GM18499 (cell line): ENCODE results near the gene CBX2.

Experiments used
- ATAC-seq: cut with Tn5 transposase; IDR thresholded peaks from one replicate; pipeline ENCODE4 v1.9.1; 2021; ENCODE audit warnings: moderate number of reproducible peaks; ENCODE audit not compliant: insufficient read depth, unreplicated experiment

Gene CBX2

DNA sequence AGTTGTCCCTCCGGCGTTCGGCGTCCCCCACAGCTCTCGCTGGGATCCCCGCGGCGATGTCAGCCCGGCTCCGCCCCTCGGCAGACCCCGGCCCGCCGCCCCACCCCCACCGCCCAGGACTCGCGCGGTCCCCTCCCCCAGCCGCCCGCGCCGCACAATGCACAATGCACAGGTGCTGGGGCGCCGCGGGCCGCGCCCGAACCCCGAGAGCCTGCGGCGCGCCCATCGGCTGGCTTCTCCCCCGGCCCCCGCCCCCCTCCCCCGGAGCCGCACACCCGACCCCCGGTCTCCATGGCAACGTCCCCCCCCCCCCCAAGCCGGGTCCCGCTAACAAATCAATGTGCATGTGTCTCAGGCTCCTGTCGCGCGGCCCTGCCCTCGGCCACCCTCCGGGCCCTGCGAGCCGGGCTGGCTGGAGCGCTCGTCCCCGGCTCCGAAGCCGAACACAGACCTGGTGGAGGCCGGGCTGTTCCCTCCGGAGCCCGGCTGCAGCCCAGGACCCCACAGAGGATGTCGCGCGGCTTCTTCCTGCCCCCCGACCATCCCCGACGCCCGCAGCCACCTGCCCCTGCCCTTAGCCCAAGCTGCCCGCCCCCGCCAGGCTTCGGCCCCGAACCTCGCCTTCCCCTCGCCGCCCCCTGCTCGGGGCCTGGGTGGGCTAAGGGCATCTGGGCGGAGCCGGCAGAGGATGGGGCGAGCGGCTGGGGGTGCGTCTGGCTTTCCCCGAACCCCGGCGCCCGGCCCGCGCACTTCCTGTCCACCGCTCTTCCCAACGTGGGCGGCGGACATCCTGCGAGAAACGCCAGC lies 19.7 kb downstream of the CBX2 start:
- ATAC-seq: no peak

DNA sequence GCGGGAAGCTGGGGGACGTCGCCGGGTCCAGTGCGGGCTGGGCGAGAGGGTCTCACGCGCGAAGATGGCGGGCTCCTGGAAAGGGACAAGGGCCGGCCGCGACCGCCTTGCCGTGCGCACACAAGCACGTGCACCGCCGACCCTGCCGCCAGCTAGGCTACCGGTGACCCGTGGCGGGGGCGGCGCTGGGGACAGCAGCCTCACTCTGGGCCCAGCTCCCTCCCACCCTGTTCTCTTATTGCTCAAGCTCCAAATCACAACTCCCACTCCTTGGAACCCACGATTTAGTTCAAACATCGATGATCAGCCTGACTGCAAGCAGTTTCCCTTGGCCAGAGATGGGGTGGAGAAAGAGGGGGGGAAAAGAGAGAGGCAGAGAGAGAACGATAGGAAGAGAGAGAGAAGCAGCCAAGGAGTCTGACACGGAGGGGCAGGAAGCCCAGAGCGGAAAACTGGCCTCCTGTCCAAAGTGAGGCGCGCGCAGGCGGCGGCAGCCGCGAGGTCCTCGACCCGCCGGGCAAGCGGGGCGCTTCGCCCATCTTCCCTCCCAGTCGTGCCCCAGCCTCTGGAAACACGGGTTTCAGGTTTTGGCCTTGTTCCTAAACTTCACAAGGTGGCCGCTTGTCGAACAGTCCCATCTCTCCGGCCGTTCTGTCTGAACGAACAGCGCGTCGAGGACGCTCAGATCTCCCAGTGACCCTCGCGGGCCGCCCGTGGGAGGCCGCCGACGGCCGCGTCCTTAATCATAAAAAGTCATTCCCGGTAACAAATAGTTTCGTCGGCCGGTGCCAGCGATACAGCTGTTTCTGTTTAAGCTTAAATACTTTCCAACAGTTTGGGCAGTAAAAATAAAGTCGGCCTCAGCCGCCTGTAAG lies 20.6 kb downstream of the CBX2 start:
- ATAC-seq: no peak

DNA sequence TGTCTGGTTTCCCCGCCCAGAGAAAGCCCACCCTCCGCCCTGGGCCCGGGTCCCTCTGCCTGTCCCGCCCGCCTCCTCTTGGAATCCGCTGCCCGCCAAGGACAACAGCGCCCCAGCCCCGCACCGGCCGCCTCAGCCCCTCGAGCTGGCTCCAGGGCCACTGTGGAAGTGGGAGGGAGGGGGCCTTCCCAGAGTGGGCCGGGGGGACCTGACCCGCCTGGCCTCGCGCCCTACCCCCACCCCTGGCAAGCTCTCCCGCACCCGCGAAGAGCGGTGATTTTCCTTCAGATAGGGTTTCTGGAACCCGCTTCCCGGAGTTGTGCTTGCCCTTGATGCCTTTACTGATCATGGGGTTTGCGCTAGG lies 21.2 kb downstream of the CBX2 start:
- no peak for ATAC-seq

DNA sequence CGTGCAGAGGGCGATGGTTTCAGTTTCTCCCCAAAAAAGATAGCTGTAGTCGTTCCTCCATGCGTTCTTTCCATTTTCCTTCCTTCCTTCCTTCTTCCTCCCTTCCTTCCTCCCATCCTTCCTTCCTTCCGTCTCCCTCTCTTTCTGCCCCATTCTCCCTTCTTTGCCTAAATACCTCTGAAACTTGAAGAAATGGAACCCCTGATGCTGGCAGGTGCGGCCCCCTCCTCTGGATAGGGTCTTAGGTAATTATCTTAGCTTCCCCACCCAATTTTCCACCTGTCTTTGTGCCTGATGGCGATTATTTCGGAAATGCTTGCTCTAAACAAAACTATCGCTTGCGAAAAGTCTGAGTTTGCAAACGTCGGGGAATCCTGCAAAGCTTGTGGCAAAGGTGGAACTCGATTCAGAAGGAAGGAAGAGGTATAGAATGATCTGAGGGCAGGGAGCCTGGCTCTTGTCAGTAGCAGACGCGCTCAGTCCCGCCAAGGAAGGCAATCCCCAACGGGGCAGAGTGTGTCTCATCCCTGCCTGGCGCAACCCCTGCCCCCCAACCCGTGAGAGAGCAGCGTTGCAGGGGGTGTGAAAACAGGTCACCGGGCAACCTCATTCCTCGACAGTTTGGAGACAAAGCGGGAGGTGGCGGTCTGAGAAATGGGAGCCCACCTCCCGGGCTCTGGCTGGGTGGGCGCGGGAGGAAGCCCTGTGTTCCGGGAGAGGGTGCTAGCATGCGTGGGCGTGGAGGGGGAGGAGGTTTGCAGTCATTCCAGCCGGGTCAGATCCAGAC lies 21.8 kb downstream of the CBX2 start:
- ATAC-seq: no peak

DNA sequence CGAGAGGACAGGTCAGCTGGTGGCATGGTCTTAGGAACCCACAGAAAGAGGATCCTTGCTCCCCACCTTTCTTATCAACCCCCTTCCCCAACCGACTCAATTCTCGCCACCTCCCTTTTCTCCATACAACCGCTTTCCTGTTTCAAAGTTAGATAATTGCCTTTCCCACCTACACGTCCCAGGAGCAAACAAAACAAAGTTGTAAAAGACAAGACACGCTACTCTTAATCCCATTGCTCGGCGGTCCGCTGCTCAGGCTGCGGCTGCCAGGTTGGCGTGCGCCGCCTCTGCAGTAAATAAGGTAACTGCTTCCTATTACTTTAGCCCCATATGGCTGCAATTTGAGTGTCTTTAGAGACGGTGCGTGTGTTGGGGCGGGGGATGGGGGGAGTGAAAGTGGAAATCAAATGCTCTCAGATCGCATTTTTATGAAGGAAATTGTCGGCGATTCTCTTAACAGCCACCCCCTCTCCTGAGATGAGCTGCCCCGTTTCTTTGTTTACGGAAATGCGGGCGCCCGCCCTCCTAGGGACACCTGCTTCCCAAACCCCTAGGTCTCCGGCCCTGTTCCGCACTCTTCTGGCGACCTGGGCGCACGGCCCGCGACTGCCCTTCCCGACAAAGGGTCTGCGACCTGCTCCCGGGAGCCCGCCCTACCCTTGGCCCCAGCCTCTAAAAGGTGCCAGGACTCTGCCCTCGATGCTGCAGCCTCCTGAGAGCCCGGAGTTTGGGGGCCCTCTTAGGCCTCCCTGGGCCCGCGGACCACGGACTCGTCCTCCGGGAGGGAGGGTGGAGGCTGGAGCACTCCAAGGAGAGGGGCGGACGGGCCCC lies 22.6 kb downstream of the CBX2 start:
- no peak for ATAC-seq

DNA sequence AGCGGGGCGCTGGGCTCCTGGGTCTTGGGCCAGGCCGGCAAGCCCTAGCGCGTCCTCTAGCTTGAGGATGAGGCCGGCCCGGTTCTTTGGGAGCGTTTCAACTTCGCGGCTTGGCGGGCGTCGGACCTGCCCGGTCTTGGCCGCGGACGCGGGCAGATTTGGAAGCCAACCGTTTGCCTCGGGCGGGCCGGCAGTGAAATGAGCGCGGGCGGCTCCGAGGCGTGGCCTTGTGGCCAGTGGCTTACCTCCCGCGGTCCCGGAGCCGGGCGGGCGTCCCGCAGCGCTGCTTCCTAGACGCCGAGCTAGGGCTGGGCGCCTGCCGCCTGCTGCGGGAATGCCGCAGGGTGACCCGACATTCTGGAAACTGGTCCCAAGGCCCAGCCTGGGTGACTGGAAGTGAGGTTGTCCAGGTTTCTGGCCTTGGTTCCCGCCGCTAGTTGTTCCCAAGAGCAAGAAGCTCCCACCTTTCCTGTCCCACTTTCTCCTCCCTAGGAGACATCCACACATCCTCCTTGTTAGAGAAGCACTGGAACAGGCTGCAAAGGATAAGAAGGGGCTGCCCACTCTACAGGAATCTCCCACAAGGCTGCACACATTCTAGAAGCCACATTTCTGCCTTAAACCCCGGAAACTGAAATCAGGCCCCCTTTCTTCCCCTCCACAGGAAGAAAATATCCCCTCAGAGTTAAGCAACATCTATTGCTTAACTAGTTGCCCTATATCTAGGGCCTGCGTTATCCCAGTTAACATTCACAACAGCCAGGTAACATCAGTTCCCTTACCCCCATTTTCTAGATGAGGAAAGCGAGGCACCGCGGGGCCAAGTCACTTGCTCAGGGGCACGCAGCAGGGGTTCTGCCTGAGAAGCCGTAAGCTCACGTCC lies 23.4 kb downstream of the CBX2 start:
- no peak for ATAC-seq

DNA sequence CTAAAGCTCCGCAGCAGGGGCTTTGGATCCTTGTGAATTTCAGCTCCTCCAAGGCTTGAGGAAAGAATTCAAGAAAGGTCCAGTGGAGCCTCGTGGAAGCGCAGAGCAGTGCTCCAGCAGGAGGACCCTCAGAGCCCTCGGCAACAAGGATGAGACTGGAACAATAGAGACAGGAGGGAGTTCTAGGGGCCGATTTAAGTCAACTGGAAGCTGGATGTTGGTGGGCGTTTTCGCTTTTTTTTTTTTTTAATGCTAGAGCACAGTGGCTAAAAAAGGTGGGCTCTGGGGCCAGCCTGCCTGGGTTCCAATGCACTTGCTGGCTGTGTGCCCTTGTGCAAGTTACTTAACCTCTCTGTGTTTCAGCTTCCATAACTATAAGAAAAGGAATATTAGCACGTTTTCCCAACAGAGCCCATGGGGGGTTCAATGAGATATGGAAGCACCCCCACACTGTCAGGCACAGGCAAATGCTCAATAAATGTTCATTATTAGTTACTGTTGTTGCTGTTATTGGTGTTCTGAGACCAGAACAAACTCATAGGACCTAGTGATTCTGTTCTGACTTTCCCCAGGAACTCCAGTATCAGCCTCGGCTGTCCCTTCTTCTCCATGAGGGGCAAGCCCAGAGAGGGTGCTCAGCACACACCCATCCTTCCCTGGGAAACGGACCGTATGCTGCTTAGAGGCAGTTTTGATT lies 24.2 kb downstream of the CBX2 start:
- no peak for ATAC-seq

DNA sequence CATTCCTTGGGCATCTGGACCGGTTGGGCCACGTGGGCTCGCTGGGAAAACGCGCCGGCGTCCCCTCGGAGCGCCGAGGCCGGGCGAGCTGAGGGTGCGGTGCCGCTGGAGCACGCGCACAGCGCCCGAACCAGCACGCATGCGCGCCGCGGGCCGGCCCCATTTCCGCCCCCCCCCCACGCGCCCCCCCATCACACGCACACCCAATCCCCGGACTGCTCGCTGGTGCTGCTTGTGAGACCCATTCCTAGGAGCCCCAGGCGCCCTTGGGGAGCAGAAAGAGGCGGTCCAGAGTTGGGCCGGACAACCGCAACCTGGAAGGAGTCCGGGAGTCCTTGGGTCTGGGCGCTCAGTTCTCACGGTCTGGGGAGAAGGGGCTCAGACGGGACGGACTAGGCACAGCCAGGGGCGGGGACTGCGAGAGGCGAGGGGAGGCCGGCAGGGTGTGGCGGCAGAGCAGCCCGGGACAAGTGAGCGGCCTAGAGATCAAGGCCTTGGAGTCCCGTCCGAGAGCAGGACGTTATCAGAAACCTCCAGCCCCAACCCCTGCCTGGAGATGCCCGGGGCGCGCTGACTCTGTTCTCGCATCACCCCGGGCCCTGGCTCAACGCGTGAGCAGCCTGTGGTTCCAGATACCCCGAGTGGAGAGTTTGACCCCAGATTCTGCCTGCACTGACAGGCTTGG lies 24.9 kb downstream of the CBX2 start:
- ATAC-seq: no peak

DNA sequence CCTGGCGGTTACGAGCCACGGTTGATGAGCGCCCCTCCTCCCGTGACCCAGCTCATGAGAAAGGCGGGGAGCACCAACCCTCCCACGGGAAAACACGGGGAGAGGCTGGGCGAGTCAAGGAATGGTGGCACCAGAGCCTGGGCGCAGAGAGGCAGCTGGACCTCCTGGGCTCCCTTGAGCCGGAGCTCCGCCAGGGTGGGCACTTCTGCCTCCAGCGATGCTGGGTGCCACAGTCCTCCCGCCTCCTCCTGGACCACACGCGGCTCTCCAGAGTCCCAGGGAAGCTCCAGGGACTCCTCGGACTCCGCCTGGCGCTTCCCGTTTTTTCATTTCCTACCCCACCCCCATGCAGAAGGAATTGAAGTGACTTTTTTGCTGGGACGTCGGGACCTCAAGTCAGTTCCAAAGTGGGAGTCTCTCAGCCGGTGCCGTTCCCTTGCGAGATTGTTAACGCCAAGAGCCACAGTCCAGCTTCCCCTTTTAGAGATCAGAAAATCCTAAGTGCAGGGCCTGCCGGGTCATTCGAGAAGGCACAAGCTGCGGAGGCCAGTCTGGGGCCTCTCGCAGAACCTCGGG lies 25.6 kb downstream of the CBX2 start:
- ATAC-seq: no peak

DNA sequence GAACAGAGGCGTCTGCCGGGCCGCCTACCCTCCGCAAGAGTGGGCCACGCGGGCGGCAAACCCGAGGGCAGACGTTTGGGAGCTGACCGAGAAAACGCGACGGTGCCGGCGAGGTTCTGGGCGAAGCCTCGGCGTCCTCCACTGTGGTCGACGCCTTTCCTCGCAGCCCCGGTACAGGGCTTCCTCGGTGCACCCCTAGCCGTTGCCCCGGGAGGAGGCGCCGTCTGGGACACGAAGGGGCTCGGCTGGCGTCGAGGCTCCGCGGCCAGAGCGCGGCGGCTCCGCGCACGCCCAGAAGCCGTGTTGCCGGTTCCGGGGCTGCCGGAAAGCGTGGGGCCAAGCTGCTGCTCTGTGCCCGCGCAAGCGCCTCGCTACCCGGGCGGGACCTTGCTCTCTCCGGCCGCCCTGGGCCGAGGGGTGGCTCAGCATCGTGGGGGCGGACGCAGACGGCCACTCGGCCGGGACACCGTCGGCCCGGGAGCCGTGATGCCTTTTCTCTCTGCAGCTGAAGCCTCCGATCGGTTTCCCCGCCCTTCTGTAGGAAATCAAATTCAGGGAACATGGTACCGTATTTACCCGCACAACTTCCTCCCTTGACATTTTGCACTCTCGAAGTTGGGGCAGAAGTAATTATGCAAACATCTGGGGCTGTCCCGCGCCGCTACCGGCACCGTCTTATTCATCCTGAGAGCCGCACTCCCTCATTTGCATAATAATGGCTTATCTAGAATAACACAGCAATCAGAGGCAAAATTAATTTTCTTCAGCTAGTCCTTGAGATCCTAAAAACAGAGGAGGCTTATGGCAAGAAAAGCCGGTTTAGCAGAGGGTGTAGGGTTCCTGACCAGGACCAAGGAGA lies 26.3 kb downstream of the CBX2 start:
- no peak for ATAC-seq

DNA sequence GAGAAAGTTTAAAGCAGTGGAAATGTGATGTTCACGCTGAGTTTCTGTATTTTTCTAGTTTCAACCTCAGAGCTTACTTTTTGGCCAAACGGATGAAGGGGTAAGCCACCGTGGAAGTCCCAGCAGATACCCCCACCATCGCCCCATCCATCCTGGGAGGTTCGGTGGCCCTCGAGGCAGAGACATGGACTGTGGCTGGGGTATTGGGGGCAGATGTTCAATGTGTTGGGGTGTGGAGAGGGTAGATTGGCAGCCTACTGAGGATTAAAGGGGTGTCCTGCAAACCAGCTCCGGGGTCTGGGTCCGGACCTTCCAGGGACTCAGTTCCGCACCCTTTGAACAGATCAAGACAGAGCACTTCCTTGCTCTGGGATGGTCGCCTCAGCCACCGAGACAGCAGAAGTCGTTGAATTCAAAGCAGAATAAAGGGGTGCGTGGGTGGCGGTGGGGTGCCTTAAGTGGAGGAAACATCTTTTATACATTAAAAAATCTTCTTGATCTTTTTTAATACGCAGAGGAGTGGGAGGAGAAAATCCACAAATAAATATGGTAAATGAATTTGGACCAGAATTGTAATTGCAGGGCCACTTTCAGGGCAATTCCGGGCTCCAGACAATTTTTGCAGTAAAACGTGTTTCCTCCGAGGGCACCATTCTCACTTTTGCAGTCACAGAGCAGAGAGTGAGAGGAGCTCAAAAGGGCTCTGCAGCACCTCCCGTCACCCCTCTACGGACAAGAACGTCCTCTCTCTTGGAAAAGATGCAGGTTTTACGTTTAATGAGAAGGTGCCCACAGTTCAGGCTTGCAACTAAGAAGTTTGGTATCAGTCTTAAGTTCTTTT lies 27.1 kb downstream of the CBX2 start:
- no peak for ATAC-seq

DNA sequence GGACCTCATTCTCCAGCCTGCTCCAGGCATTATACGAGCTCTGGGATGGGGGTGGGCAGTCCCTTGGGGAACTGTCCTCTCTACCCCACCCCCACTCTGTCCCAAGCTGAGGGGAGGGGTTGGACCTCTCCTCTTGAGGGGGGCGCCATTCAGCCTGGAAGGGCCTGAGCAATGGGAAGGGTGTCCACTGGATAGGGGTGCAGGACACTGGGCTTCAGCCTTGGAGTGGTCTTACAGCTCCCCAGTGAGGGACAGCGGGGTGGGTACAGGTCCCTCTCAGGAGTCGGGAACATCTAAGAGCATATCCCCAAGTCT lies 28.5 kb downstream of the CBX2 start:
- ATAC-seq: no peak

DNA sequence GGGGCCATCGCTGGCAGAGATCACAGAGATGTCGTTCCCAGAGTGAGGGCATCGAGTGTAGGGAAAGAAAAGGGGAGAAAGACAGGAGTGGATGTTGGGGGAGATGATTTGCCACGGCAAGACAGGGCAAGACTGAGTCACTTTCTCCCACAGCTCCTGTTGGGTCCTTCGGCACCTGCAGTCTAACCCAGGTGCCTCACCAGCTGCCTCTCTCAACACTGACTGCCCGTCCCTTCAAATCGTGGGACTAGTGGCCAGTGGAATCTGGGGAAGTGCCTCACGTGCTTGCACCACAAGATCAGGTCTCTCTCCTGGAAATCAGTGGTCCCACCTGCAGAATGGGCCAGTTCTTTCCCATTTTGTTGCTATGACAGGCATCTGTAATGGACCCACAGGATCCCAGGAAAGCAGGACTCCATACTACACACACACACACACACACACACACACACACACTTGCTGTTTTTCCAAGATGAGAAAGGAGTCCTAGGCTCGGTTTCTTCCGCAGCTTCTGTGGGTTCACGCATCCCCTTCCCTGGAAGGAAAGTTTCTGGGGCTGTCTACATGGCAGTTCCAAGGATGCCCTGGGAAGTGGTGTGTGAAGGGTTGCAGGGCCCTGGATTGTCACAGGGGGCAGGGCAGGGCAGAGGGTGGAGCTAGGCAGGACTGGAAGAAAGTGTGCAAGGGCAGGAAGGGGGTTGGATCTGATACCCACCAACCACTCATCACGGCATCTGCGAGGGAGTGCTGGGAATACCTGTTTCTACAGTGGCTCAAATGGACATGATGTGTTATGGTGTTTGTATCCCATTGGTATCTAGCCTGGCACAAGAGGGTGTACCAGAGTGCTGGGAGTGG lies 29.1 kb downstream of the CBX2 start:
- ATAC-seq: no peak

DNA sequence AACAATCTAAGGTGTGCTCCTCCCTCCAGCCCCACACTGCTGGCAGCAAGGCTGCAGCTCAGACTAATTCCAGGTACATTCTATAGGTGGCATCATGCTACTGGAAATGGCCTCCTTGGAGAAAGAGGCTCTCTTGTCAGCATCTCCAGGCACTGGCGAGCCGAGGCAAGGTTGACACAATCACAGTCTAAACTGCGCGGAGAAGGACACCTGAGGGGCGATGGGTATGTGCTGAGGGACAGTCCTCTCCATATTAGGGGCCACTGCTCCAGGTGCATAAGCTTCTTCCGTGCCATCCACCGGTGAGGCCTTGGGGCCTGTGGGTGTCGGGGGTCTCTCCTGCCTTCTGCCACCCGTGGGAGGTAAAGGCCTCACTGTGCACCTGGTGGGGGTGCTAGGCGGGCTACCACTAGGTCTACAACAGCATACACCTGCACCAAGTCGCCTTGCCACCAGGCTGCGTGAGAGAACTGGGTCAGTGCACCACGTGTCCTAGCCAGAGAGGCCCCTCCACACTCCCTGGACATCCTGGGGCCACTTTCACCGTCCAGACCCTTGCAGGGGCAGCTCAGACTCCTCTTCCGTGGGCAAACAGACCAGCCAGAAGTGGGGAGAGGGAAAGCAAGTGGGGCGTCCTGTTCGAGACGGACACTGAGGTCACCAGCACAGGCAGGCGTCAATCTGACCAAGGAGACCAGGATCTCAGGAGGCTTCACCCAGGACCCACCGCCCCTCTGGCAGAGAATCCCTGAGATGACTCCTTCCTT lies 31.0 kb downstream of the CBX2 start:
- ATAC-seq: no peak
